Measurements from ENCODE around the gene HTR3C. TPM values are rescaled to one million over a fixed set of nuclear protein-coding genes. Genes with fewer than 3 reads are reported as not detected.
"Not testable (repeated sequence)": the region's sequence is repeated elsewhere in the genome, so short reads cannot be mapped to it uniquely, and the experiment has no call there.

Gene HTR3C
- total RNA-seq, 6 experiments from 2014 or later: not detected

DNA sequence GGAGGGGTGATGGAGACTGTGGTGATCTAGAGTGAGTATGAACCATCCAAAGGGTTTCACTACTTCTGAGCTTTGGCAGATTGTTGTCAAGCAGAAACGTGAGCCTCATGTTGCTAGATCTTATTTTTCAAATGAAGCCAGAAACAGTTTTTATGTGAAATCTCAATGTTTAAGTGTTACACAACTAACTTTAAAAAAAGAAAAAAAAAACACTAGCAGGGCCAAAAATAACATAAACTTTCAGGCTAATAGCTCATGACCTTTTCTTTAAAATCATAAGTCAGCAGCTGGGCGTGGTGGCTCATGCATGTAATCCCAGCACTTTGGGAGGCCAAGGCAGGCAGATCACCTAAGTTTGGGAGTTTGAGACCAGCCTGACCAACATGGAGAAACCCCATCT, 23.4 kb upstream of the HTR3C start:
- Mint-ChIP-seq H3K9me3 (no peaks in the 10 kb centered on the region), H3K27me3 (ENCODE audit: insufficient read depth) (peaks cover 15% of the 10 kb centered on the region), H3K4me1 (ENCODE audit: low read depth) (no peaks in the 10 kb centered on the region), H3K4me3 (no peak overlapping the region), H3K36me3 (ENCODE audit: low read depth) (no peaks in the 10 kb centered on the region), H3K27ac (no peak overlapping the region)
- DNase-seq: no peak
- TF ChIP-seq CTCF (IDR thresholded peaks at IDR 0.05): no peak

DNA sequence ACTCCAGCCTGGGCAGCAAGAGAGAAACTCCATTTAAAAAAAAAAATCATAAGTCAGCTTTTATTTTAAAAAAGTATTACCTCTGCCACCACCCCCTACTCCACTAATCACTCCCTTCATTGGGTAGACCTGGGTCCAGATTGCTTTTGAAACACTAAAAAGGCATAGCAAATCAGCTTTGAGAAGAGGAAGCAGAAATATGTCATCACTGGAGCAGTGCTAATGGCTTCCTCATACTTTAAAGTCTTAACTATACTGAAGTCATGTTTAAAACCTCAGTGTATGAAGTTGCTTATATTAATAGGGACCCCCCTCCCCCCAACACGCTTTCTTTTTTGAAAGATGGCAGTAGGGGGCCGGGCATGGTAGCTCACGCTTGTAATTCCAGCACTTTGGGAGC, 22.3 kb upstream of the HTR3C start:
- TF ChIP-seq CTCF (IDR thresholded peaks at IDR 0.05): no peak

GRCh38 chr3:184031187-184031792, 21.6 kb upstream of the HTR3C start, which contains the start of gene HTR3D:
Gene HTR3D, plus strand, starts transcription at chr3:184031742. Its CDS starts 0 bp downstream, at chr3:184031742.
- H3K36me3 Mint-ChIP-seq (ENCODE audit: low read depth): no peaks in the 10 kb centered on the region
- H3K4me3 Mint-ChIP-seq: no peak within 1 kb of the TSS
- H3K27me3 Mint-ChIP-seq (ENCODE audit: insufficient read depth): peaks cover 26% of the 10 kb centered on the region
- H3K4me1 Mint-ChIP-seq (ENCODE audit: low read depth): no peaks in the 10 kb centered on the region
- no peak within 1 kb of the TSS for H3K27ac Mint-ChIP-seq
- no peak for DNase-seq
- no peaks in the 10 kb centered on the region for H3K9me3 Mint-ChIP-seq
- no peak for TF ChIP-seq CTCF (IDR thresholded peaks at IDR 0.05)

More for the DNA sequence above, 22.3 kb upstream of the HTR3C start:
- Mint-ChIP-seq H3K9me3 (no peaks in the 10 kb centered on the region), H3K27ac (no peak overlapping the region), H3K4me3 (no peak overlapping the region), H3K27me3 (ENCODE audit: insufficient read depth) (peaks cover 19% of the 10 kb centered on the region), H3K36me3 (ENCODE audit: low read depth) (no peaks in the 10 kb centered on the region), H3K4me1 (ENCODE audit: low read depth) (no peaks in the 10 kb centered on the region)
- no peak for DNase-seq

- no peak for DNase-seq
- Mint-ChIP-seq H3K9me3 (no peaks in the 10 kb centered on the region), H3K27me3 (ENCODE audit: insufficient read depth) (peaks cover 25% of the 10 kb centered on the region), H3K4me1 (ENCODE audit: low read depth) (no peaks in the 10 kb centered on the region; the same call in 1 of the 2 replicates), H3K27ac (no peak overlapping the region), H3K36me3 (ENCODE audit: low read depth) (no peaks in the 10 kb centered on the region), H3K4me3 (no peak overlapping the region)
- no peak; the same call in 1 of the 2 replicates for TF ChIP-seq CTCF (IDR thresholded peaks at IDR 0.05)
Observed at GRCh38 chr3:184037816-184038215, 15.0 kb upstream of the HTR3C start.

GRCh38 chr3:184038307-184038706, 14.5 kb upstream of the HTR3C start:
- not testable (repeated sequence) for H3K27ac Mint-ChIP-seq; H3K9me3 Mint-ChIP-seq; H3K4me3 Mint-ChIP-seq; H3K4me1 Mint-ChIP-seq (ENCODE audit: low read depth); H3K36me3 Mint-ChIP-seq (ENCODE audit: low read depth); DNase-seq
- peaks cover 25% of the 10 kb centered on the region for H3K27me3 Mint-ChIP-seq (ENCODE audit: insufficient read depth)

DNA sequence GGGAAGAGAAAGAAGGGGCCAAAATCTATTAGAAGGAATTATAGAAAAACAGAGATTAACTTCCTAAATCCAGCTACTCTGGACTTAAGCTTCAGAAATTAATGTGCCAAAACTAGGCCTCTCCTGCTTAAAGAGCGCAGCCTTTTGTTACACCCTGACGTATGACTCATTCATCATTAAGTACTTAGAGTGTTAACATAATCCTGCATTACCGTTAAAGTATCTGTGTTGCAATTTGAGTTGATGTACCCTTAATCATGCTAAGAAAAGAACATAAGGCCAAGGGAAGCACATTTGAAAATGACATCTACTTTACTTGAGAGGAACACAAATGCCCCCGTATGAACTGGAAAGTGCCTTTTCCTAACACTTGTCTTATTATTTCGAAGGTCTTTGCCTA, 13.4 kb upstream of the HTR3C start:
- DNase-seq: no peak
- H3K36me3 Mint-ChIP-seq (ENCODE audit: low read depth): no peaks in the 10 kb centered on the region

More for the DNA sequence above, 13.4 kb upstream of the HTR3C start:
- TF ChIP-seq CTCF (IDR thresholded peaks at IDR 0.05): no peak
- Mint-ChIP-seq H3K27me3 (ENCODE audit: insufficient read depth) (peaks cover 30% of the 10 kb centered on the region), H3K4me1 (ENCODE audit: low read depth) (no peaks in the 10 kb centered on the region; the same call in 1 of the 2 replicates), H3K9me3 (no peaks in the 10 kb centered on the region), H3K27ac (no peak overlapping the region), H3K4me3 (no peak overlapping the region)
